Hepatocyte (in vitro differentiated cells): ENCODE data around the gene KIF23.

ENCODE experiments used
- CTCF ChIP-seq: fragments of 200-600 bp; sonication (generic); IDR thresholded peaks from 2 replicates; pipeline ENCODE4 v1.5.1; 2016; ENCODE audit warnings: antibody characterized with exemption, mild to moderate bottlenecking; ENCODE audit not compliant: poor library complexity
- EZH2 ChIP-seq: fragments of 200-600 bp; sonication (generic); IDR thresholded peaks from 2 replicates; pipeline ENCODE4 v1.6.1; 2016; ENCODE audit warnings: antibody characterized with exemption, mild to moderate bottlenecking, borderline replicate concordance
- EZH2phosphoT487 ChIP-seq: fragments of 200-600 bp; sonication (generic); IDR thresholded peaks from one replicate; pipeline ENCODE4 v1.6.1; 2018; ENCODE audit warnings: antibody characterized with exemption, mild to moderate bottlenecking, low read depth, moderate library complexity; ENCODE audit not compliant: unreplicated experiment, severe bottlenecking

DNA sequence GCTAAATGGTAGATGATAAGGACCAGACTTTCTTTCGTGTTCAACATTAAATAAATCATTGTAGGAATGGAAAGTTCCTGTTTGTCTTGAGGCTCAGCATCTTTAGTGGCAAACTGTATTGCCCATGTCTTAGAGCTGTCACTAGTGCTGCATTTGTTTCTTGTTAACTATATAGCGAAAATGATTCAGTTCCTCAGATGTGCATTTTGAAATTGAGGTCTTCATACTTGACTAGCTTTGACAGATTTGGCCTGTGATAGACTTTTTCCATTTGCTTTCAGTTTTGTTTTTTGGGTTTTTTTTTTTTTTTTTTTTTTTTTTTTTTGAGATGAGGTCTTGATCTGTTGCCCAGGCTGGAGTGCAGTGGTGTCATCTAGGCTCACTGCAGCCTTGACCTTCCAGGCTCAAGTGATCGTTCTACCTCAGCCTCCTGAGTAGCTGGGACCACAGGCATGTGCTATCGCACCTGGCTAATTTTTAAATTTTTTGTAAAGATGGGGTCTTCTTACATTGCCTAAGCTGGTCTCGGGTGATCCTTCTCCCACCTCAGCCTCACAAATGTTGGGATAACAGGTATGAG, 29.0 kb downstream of the KIF23 start:
- TF ChIP-seq CTCF: no peak
- TF ChIP-seq EZH2: no peak
- TF ChIP-seq EZH2phosphoT487: no peak
